ENCODE results near the gene RBM12. TPM values are rescaled to one million over a fixed set of nuclear protein-coding genes. Genes with fewer than 3 reads are reported as not detected.

The RBM12 gene
- total and polyA plus RNA-seq, 2 of the 4 experiments (the other 2 are of a cell fraction), result 44.7 to 65.8 TPM

GRCh38 chr20:35660122-35660937 lies 4.4 kb downstream of the RBM12 start:
- TF ChIP-seq ELK1 (IDR thresholded peaks at IDR 0.05; ENCODE audit: borderline replicate concordance, low read depth, low read length), result no peak
- TF ChIP-seq USF2 (IDR thresholded peaks at IDR 0.05; ENCODE audit: low read depth, low read length), result no peak
- TF ChIP-seq POLR2A (IDR thresholded peaks at IDR 0.05; ENCODE audit: low read depth, low read length), result no peak
- WGBS, 2 experiments (ENCODE audit: extremely low coverage in 2 of 2, insufficient read length in 1 of 2), result no CpG with 5 or more reads among the region's 10 CpGs
- Histone ChIP-seq H2AK9ac (replicated peaks; ENCODE audit: low read depth, low read length, poor library complexity) (no peak overlapping the region), H3K9me3 (ENCODE audit: control insufficient read depth, insufficient read depth, low read length) (no peaks in the 10 kb centered on the region), H3K4me3 (ENCODE audit: insufficient read depth, low read depth, low read length) (no peak overlapping the region), H3K27me3 (ENCODE audit: control insufficient read depth, insufficient read depth, low read length) (no peaks in the 10 kb centered on the region), H4K91ac (ENCODE audit: insufficient read depth, low read depth, low read length) (no peak overlapping the region), H4K20me1 (ENCODE audit: insufficient read depth, low read length) (peaks cover 90% of the 10 kb centered on the region), H2BK120ac (ENCODE audit: low read depth, low read length) (no peak overlapping the region), H3K9me1 (ENCODE audit: insufficient read depth, low read length) (peaks cover 5% of the 10 kb centered on the region; the same call in 1 of the 2 replicates), H3K23ac (ENCODE audit: low read depth, low read length) (no peak overlapping the region), H4K5ac (ENCODE audit: low read depth, low read length) (no peak overlapping the region), H2AFZ (replicated peaks; ENCODE audit: low read length, poor library complexity) (no peak overlapping the region), H2BK5ac (ENCODE audit: low read depth, low read length, poor library complexity, severe bottlenecking) (no peak overlapping the region), H3K79me1 (ENCODE audit: low read depth in 1 of 2, low read length in 2 of 2) (peaks cover 0 to 45% of the 10 kb centered on the region in 2 experiments; a peak in 3 of 4 replicates), H4K8ac (ENCODE audit: low read depth in 2 of 2, low read length in 2 of 2) (no peak overlapping the region), H2AK5ac (ENCODE audit: low read depth, low read length) (no peak overlapping the region), H3K14ac (replicated peaks; ENCODE audit: low read depth, low read length) (no peak overlapping the region), H2BK20ac (ENCODE audit: low read depth, low read length) (no peak overlapping the region), H3K18ac (ENCODE audit: low read depth, low read length) (no peak overlapping the region), H3K56ac (ENCODE audit: extremely low read depth, insufficient read depth, low read length) (no peak overlapping the region), H3K9ac (ENCODE audit: low read depth, low read length) (no peak overlapping the region), H3K27ac (ENCODE audit: insufficient read depth, low read length) (no peak overlapping the region), H3K36me3 (ENCODE audit: control insufficient read depth, insufficient read depth, low read length) (no peaks in the 10 kb centered on the region), H3K4ac (ENCODE audit: low read depth, low read length) (no peak overlapping the region), H3K4me1 (ENCODE audit: control insufficient read depth, insufficient read depth, low read length) (peaks cover 4% of the 10 kb centered on the region), H2BK15ac (ENCODE audit: low read depth, low read length) (no peak overlapping the region), H3K4me2 (ENCODE audit: low read depth, low read length) (no peak overlapping the region)
- ATAC-seq (ENCODE audit: low read depth) (no peak), DNase-seq (no peak)
- POLR2A ChIA-PET (ENCODE audit: unreplicated experiment), result no interaction called here
- dilution Hi-C loops (cut with HindIII; ENCODE audit: low sequenced_read_pairs, unreplicated experiment) (no loop called here), intact Hi-C loops (cut with micrococcal nuclease) (loop anchor here (5.0 to 10.0 kb wide), 2 partner anchors 96 to 148 kb away; no protein-coding TSS in a partner anchor), in situ Hi-C loops (cut with MboI; ENCODE audit: low sequenced_read_pairs) (no loop called here)
- BruUV-seq (replicated peaks), result no TSS peak
- CTCF ChIA-PET, result no interaction called here

Data from IMR-90 (cell line).